ENCODE results near the gene NEURL1. TPM values are rescaled to one million over a fixed set of nuclear protein-coding genes. Genes with fewer than 3 reads are reported as not detected.

NEURL1 gene
- total and polyA plus RNA-seq, 10 of the 15 experiments (the other 5 are each of a cell fraction or from before 2014, with no cell fraction given) = 0.02 to 0.05 (median 0.05) TPM; not detected in 6

DNA sequence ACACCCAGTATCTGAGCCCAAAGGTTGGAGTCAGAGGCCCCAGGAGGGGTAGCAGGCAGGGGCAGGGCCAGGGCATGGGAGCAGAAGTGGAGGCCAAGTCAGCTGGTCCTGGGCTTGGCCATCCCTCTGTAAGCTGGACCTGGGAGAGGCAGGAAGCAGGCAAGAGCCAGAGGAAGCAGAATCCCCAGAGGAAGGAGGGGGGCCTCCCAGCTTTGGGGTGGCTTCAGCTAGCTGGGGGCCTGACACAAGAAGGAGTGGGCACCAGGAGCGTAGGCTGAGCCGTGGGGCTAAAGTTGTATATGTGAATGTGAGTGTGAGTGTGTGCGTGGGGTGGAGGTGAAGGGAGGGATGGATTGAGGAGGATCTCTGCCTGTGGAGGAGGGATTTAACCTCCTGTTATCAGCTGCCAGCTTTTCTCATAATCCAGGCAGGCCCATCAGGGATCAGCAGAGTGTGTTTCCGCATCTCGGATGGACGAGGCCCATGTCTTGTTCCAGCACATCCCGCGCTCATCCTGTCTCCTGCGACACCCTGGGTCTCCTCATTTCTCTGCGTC is 54.0 kb downstream of the NEURL1 start:
- in situ Hi-C loops (cut with MboI) (no loop called here), intact Hi-C loops (cut with micrococcal nuclease; ENCODE audit: unreplicated experiment) (no loop called here)
- Histone ChIP-seq H3K4me3 (no peak overlapping the region), H2AFZ (ENCODE audit: control insufficient read depth, low read depth, low read length) (no peak overlapping the region), H4K20me1 (ENCODE audit: control insufficient read depth, insufficient read depth) (no peaks in the 10 kb centered on the region), H3K79me2 (ENCODE audit: control insufficient read depth, insufficient read depth, low read length) (no peaks in the 10 kb centered on the region), H3K9ac (ENCODE audit: control insufficient read depth, insufficient read depth, low read length) (no peak overlapping the region), H3K9me3 (replicated peaks; ENCODE audit: control insufficient read depth, insufficient read depth, low read length) (no peaks in the 10 kb centered on the region), H3K27ac (ENCODE audit: control insufficient read depth, insufficient read depth) (no peak overlapping the region), H3K27me3 (replicated peaks in 1 of 2; ENCODE audit: control insufficient read depth in 2 of 2, insufficient read depth in 2 of 2, low read length in 1 of 2) (no peaks in the 10 kb centered on the region; a peak in 1 of 4 replicates), H3K4me2 (ENCODE audit: control insufficient read depth, insufficient read depth) (no peak overlapping the region), H3K36me3 (ENCODE audit: control insufficient read depth in 2 of 2, insufficient read depth in 2 of 2, low read length in 1 of 2) (no peaks in the 10 kb centered on the region), H3K4me1 (ENCODE audit: control insufficient read depth, insufficient read depth, low read length) (peaks cover 14% of the 10 kb centered on the region)
- RAD21 ChIA-PET (ENCODE audit: unreplicated experiment) = interaction anchor here (0.7 kb wide), 1 partner anchor 71 kb away, joined by 4 read pairs; no protein-coding TSS in a partner anchor
- no TSS peak for BruUV-seq (replicated peaks)
- POLR2A ChIA-PET = no interaction called here
- TF ChIP-seq, protein P1, sequence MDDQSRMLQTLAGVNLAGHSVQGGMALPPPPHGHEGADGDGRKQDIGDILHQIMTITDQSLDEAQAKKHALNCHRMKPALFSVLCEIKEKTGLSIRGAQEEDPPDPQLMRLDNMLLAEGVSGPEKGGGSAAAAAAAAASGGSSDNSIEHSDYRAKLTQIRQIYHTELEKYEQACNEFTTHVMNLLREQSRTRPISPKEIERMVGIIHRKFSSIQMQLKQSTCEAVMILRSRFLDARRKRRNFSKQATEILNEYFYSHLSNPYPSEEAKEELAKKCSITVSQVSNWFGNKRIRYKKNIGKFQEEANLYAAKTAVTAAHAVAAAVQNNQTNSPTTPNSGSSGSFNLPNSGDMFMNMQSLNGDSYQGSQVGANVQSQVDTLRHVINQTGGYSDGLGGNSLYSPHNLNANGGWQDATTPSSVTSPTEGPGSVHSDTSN (IDR thresholded peaks at IDR 0.05; ENCODE audit: insufficient replicate concordance, low read depth, low read length) = no peak
- CTCF ChIA-PET = interaction anchor here (0.7 to 2.5 kb wide), 3 partner anchors 9 to 82 kb away, joined by 3 to 8 read pairs (median 6); no protein-coding TSS in a partner anchor
- FAIRE-seq (no peak), ATAC-seq (no peak), DNase-seq (ENCODE audit: low read depth, low spot score) (no peak)
- WGBS (ENCODE audit: insufficient coverage, insufficient replicate concordance, low lambda C conversion rate, missing lambda C conversion rate) = 60% methylated on average over 10 of the region's 10 CpGs
- SMC1A ChIA-PET (ENCODE audit: uncharacterized antibody, unreplicated experiment) = no interaction called here

- no peak overlapping the region for H3K9ac ChIP-seq (ENCODE audit: control insufficient read depth, insufficient read depth, low read length)
These were observed 54.5 kb downstream of the NEURL1 start for GRCh38 chr10:103548006-103548405.

More at GRCh38 chr10:103548006-103548405, 54.5 kb downstream of the NEURL1 start:
- DNase-seq (ENCODE audit: low read depth, low spot score) (no peak), ATAC-seq (no peak), FAIRE-seq (no peak)
- Histone ChIP-seq H3K4me1 (ENCODE audit: control insufficient read depth, insufficient read depth, low read length) (peaks cover 10% of the 10 kb centered on the region), H3K4me2 (ENCODE audit: control insufficient read depth, insufficient read depth) (no peak overlapping the region), H3K79me2 (ENCODE audit: control insufficient read depth, insufficient read depth, low read length) (no peaks in the 10 kb centered on the region), H3K27ac (ENCODE audit: control insufficient read depth, insufficient read depth) (no peak overlapping the region), H4K20me1 (ENCODE audit: control insufficient read depth, insufficient read depth) (no peaks in the 10 kb centered on the region), H2AFZ (ENCODE audit: control insufficient read depth, low read depth, low read length) (no peak overlapping the region), H3K9me3 (replicated peaks; ENCODE audit: control insufficient read depth, insufficient read depth, low read length) (no peaks in the 10 kb centered on the region), H3K36me3 (ENCODE audit: control insufficient read depth in 2 of 2, insufficient read depth in 2 of 2, low read length in 1 of 2) (no peaks in the 10 kb centered on the region), H3K4me3 (no peak overlapping the region), H3K27me3 (replicated peaks in 1 of 2; ENCODE audit: control insufficient read depth in 2 of 2, insufficient read depth in 2 of 2, low read length in 1 of 2) (no peaks in the 10 kb centered on the region; a peak in 1 of 4 replicates)
- ChIA-PET SMC1A (ENCODE audit: uncharacterized antibody, unreplicated experiment) (no interaction called here), RAD21 (ENCODE audit: unreplicated experiment) (no interaction called here), POLR2A (no interaction called here), CTCF (interaction anchor here (0.7 to 2.5 kb wide), 2 partner anchors 16 to 83 kb away, joined by 3 to 8 read pairs; no protein-coding TSS in a partner anchor)
- 34% methylated on average over 3 of the region's 3 CpGs for WGBS (ENCODE audit: insufficient coverage, insufficient replicate concordance, low lambda C conversion rate, missing lambda C conversion rate)
- no TSS peak for BruUV-seq (replicated peaks)
- in situ Hi-C loops (cut with MboI) = no loop called here
- intact Hi-C loops (cut with micrococcal nuclease; ENCODE audit: unreplicated experiment) = no loop called here
- TF ChIP-seq CBX3 (IDR thresholded peaks at IDR 0.05; ENCODE audit: borderline replicate concordance, low read depth) = no peak
- TF ChIP-seq POLR2A (IDR thresholded peaks at IDR 0.05; ENCODE audit: low read depth, low read length) = no peak
- no peak for TF ChIP-seq MEF2B (IDR thresholded peaks at IDR 0.05; ENCODE audit: partially characterized antibody, poor library complexity, severe bottlenecking)
- no peak for TF ChIP-seq IRF4 (IDR thresholded peaks at IDR 0.05; ENCODE audit: low read depth, low read length)
- no peak for TF ChIP-seq SMC3 (IDR thresholded peaks at IDR 0.05; ENCODE audit: borderline replicate concordance, low read length)
- no peak for TF ChIP-seq STAT3 (IDR thresholded peaks at IDR 0.05; ENCODE audit: low read depth, low read length)

Data from GM12878 (cell line).